SJCRH30 (cell line): ENCODE results near the gene RBBP5. TPM values are rescaled to one million over a fixed set of nuclear protein-coding genes. Genes with fewer than 3 reads are reported as not detected.

Experiments
- DNase-seq, 2 experiments: peaks; one replicate each; pipeline ENCODE4 v3.0.0-alpha.2; 2015 to 2020
- H3K27ac ChIP-seq: fragments of 250-450 bp; sonication (Bioruptor Pico); 2 replicates; pipeline ENCODE4 v1.5.1; 2020; ENCODE audit warnings: mild to moderate bottlenecking, moderate library complexity
- H3K27me3 ChIP-seq: fragments of 250-450 bp; sonication (Bioruptor Pico); 2 replicates; pipeline ENCODE4 v1.5.1; 2020; ENCODE audit warnings: mild to moderate bottlenecking, moderate library complexity
- H3K36me3 ChIP-seq: fragments of 250-450 bp; sonication (Bioruptor Pico); 2 replicates; pipeline ENCODE4 v1.5.1; 2020; ENCODE audit warnings: mild to moderate bottlenecking, moderate library complexity
- H3K4me1 ChIP-seq: fragments of 250-450 bp; sonication (Bioruptor Pico); 2 replicates; pipeline ENCODE4 v1.5.1; 2020; ENCODE audit warnings: mild to moderate bottlenecking, moderate library complexity
- H3K4me3 ChIP-seq: fragments of 250-450 bp; sonication (Bioruptor Pico); 2 replicates; pipeline ENCODE4 v1.5.1; 2020; ENCODE audit warnings: mild to moderate bottlenecking, moderate library complexity
- H3K9me3 ChIP-seq: fragments of 250-450 bp; sonication (Bioruptor Pico); replicated peaks from 2 replicates; pipeline ENCODE4 v1.5.1; 2020; ENCODE audit warnings: mild to moderate bottlenecking, moderate library complexity
- total RNA-seq: library from RNA; depleted of rRNA; stranded (reverse); fragments of >200 nt; shearing (Covaris generic); gene quantifications from 2 replicates; pipeline ENCODE4 v1.2.3, GENCODE V29; 2014

Gene RBBP5
- total RNA-seq, 1 experiment from 2014 or later, result 33.8 TPM

GRCh38 chr1:205144751-205145150 is 23.0 kb upstream of the RBBP5 start:
- Histone ChIP-seq H3K9me3 (no peaks in the 10 kb centered on the region), H3K36me3 (no peaks in the 10 kb centered on the region), H3K27me3 (no peaks in the 10 kb centered on the region), H3K4me1 (peaks cover 12% of the 10 kb centered on the region), H3K4me3 (no peak overlapping the region), H3K27ac (peak overlapping the region; percentile 51)
- DNase-seq, result peak in 1 of 2 experiments; percentile 24

GRCh38 chr1:205144046-205144720 is 22.4 kb upstream of the RBBP5 start:
- no peaks in the 10 kb centered on the region for H3K9me3 ChIP-seq
- no peak overlapping the region for H3K4me3 ChIP-seq
- DNase-seq, result no peak
- no peaks in the 10 kb centered on the region for H3K27me3 ChIP-seq
- peak overlapping the region; percentile 51; the same call in 1 of the 2 replicates for H3K27ac ChIP-seq
- peaks cover 12% of the 10 kb centered on the region for H3K4me1 ChIP-seq
- H3K36me3 ChIP-seq, result no peaks in the 10 kb centered on the region

- no peaks in the 10 kb centered on the region for H3K27me3 ChIP-seq
These were observed 20.3 kb upstream of the RBBP5 start for GRCh38 chr1:205142102-205142469.

GRCh38 chr1:205141236-205142101 is 19.7 kb upstream of the RBBP5 start:
- peak; percentile 74 to 89 for DNase-seq
- Histone ChIP-seq H3K4me3 (no peak overlapping the region), H3K9me3 (no peaks in the 10 kb centered on the region), H3K36me3 (no peaks in the 10 kb centered on the region), H3K4me1 (peaks cover 12% of the 10 kb centered on the region), H3K27ac (no peak overlapping the region), H3K27me3 (no peaks in the 10 kb centered on the region)

More at GRCh38 chr1:205142102-205142469, 20.3 kb upstream of the RBBP5 start:
- Histone ChIP-seq H3K9me3 (no peaks in the 10 kb centered on the region), H3K4me1 (peaks cover 12% of the 10 kb centered on the region), H3K4me3 (no peak overlapping the region), H3K36me3 (no peaks in the 10 kb centered on the region), H3K27ac (no peak overlapping the region)
- DNase-seq, result no peak

- no peak overlapping the region for H3K27ac ChIP-seq
- H3K4me3 ChIP-seq, result no peak overlapping the region
- no peaks in the 10 kb centered on the region for H3K27me3 ChIP-seq
- H3K9me3 ChIP-seq, result no peaks in the 10 kb centered on the region
- H3K36me3 ChIP-seq, result no peaks in the 10 kb centered on the region
- H3K4me1 ChIP-seq, result peaks cover 10% of the 10 kb centered on the region
- no peak for DNase-seq
These were observed 18.3 kb upstream of the RBBP5 start for GRCh38 chr1:205140113-205140512.

GRCh38 chr1:205137901-205138300 is 16.1 kb upstream of the RBBP5 start:
- DNase-seq, result no peak
- no peaks in the 10 kb centered on the region for H3K9me3 ChIP-seq
- no peak overlapping the region for H3K27ac ChIP-seq
- H3K27me3 ChIP-seq, result peaks cover 2% of the 10 kb centered on the region; the same call in 1 of the 2 replicates
- no peaks in the 10 kb centered on the region for H3K36me3 ChIP-seq
- H3K4me1 ChIP-seq, result no peaks in the 10 kb centered on the region
- H3K4me3 ChIP-seq, result no peak overlapping the region

GRCh38 chr1:205133287-205133686 is 11.5 kb upstream of the RBBP5 start:
- Histone ChIP-seq H3K27me3 (peaks cover 2% of the 10 kb centered on the region; the same call in 1 of the 2 replicates), H3K36me3 (no peaks in the 10 kb centered on the region), H3K4me3 (no peak overlapping the region), H3K9me3 (no peaks in the 10 kb centered on the region), H3K4me1 (no peaks in the 10 kb centered on the region), H3K27ac (no peak overlapping the region)
- DNase-seq, result no peak

- no peaks in the 10 kb centered on the region for H3K36me3 ChIP-seq
- no peaks in the 10 kb centered on the region for H3K9me3 ChIP-seq
- H3K4me3 ChIP-seq, result no peak overlapping the region
- peaks cover 2% of the 10 kb centered on the region; the same call in 1 of the 2 replicates for H3K27me3 ChIP-seq
- no peak for DNase-seq
- H3K4me1 ChIP-seq, result no peaks in the 10 kb centered on the region
- H3K27ac ChIP-seq, result no peak overlapping the region
These were observed 7.8 kb upstream of the RBBP5 start for GRCh38 chr1:205129447-205130029.

GRCh38 chr1:205128050-205128449 is 6.3 kb upstream of the RBBP5 start:
- Histone ChIP-seq H3K4me3 (no peak overlapping the region), H3K27me3 (no peaks in the 10 kb centered on the region), H3K9me3 (no peaks in the 10 kb centered on the region), H3K4me1 (no peaks in the 10 kb centered on the region), H3K27ac (no peak overlapping the region), H3K36me3 (no peaks in the 10 kb centered on the region)
- no peak for DNase-seq

GRCh38 chr1:205127646-205128045 is 5.9 kb upstream of the RBBP5 start:
- H3K27ac ChIP-seq, result no peak overlapping the region
- no peaks in the 10 kb centered on the region for H3K4me1 ChIP-seq
- H3K36me3 ChIP-seq, result no peaks in the 10 kb centered on the region
- H3K4me3 ChIP-seq, result no peak overlapping the region
- no peaks in the 10 kb centered on the region for H3K9me3 ChIP-seq
- no peaks in the 10 kb centered on the region for H3K27me3 ChIP-seq
- DNase-seq, result no peak

GRCh38 chr1:205124726-205125125 is 2.9 kb upstream of the RBBP5 start:
- Histone ChIP-seq H3K27ac (no peak overlapping the region), H3K4me3 (no peak overlapping the region), H3K4me1 (peaks cover 4% of the 10 kb centered on the region), H3K36me3 (peaks cover 2% of the 10 kb centered on the region; the same call in 1 of the 2 replicates), H3K9me3 (no peaks in the 10 kb centered on the region), H3K27me3 (no peaks in the 10 kb centered on the region)
- no peak for DNase-seq

GRCh38 chr1:205122489-205122882 is 708 bp upstream of the RBBP5 start:
- H3K27me3 ChIP-seq, result no peaks in the 10 kb centered on the region

GRCh38 chr1:205118752-205119151 is 3.0 kb downstream of the RBBP5 start:
- Histone ChIP-seq H3K36me3 (peaks cover 11% of the 10 kb centered on the region), H3K4me3 (no peak overlapping the region), H3K27ac (no peak overlapping the region), H3K27me3 (no peaks in the 10 kb centered on the region), H3K9me3 (no peaks in the 10 kb centered on the region), H3K4me1 (peaks cover 4% of the 10 kb centered on the region)
- no peak for DNase-seq

More at GRCh38 chr1:205122489-205122882, 708 bp upstream of the RBBP5 start:
- Histone ChIP-seq H3K9me3 (no peaks in the 10 kb centered on the region), H3K4me3 (peak overlapping the region; percentile 73), H3K36me3 (peaks cover 3% of the 10 kb centered on the region; the same call in 1 of the 2 replicates), H3K27ac (peak overlapping the region; percentile 97; the same call in 1 of the 2 replicates), H3K4me1 (peaks cover 4% of the 10 kb centered on the region)
- DNase-seq, result no peak

GRCh38 chr1:205111354-205111753 is 10.4 kb downstream of the RBBP5 start:
- Histone ChIP-seq H3K36me3 (peaks cover 42% of the 10 kb centered on the region), H3K27ac (no peak overlapping the region), H3K9me3 (no peaks in the 10 kb centered on the region), H3K27me3 (no peaks in the 10 kb centered on the region), H3K4me3 (no peak overlapping the region), H3K4me1 (no peaks in the 10 kb centered on the region)
- DNase-seq, result no peak

- Histone ChIP-seq H3K27me3 (no peaks in the 10 kb centered on the region), H3K4me1 (no peaks in the 10 kb centered on the region), H3K36me3 (peaks cover 54% of the 10 kb centered on the region)
These were observed 12.1 kb downstream of the RBBP5 start for GRCh38 chr1:205109711-205110110.

More at GRCh38 chr1:205109711-205110110, 12.1 kb downstream of the RBBP5 start:
- H3K9me3 ChIP-seq, result no peaks in the 10 kb centered on the region
- no peak overlapping the region for H3K4me3 ChIP-seq
- no peak for DNase-seq
- H3K27ac ChIP-seq, result no peak overlapping the region
